CD4-positive, alpha-beta T cell treated with Interferon gamma for 1 hour (primary cell): ENCODE data around the gene SLC17A2.

Experiments used
- DNase-seq: peaks from one replicate; pipeline ENCODE4 v3.0.0-alpha.2; 2020

Gene SLC17A2

GRCh38 chr6:25918083-25918683 is 12.3 kb downstream of the SLC17A2 start:
- DNase-seq: no peak

GRCh38 chr6:25916789-25917490 is 13.6 kb downstream of the SLC17A2 start:
- no peak for DNase-seq

GRCh38 chr6:25916330-25916729 is 14.2 kb downstream of the SLC17A2 start:
- no peak for DNase-seq

GRCh38 chr6:25913741-25914140 is 16.8 kb downstream of the SLC17A2 start:
- no peak for DNase-seq

GRCh38 chr6:25911351-25911750 is 19.1 kb downstream of the SLC17A2 start:
- DNase-seq: no peak

GRCh38 chr6:25907475-25908014 is 22.9 kb downstream of the SLC17A2 start:
- no peak for DNase-seq

GRCh38 chr6:25903467-25904099 is 26.9 kb downstream of the SLC17A2 start:
- DNase-seq: no peak

GRCh38 chr6:25902071-25902470 is 28.4 kb downstream of the SLC17A2 start:
- no peak for DNase-seq

- DNase-seq: no peak
Observed at GRCh38 chr6:25900843-25901242, 29.6 kb downstream of the SLC17A2 start.

- no peak for DNase-seq
Observed at GRCh38 chr6:25899580-25900408, 30.7 kb downstream of the SLC17A2 start.

GRCh38 chr6:25899123-25899522 is 31.4 kb downstream of the SLC17A2 start:
- DNase-seq: no peak

GRCh38 chr6:25898289-25898977 is 32.1 kb downstream of the SLC17A2 start:
- no peak for DNase-seq

GRCh38 chr6:25896252-25896651 is 34.2 kb downstream of the SLC17A2 start:
- DNase-seq: no peak

GRCh38 chr6:25895771-25896170 is 34.7 kb downstream of the SLC17A2 start:
- no peak for DNase-seq

GRCh38 chr6:25893778-25894177 is 36.7 kb downstream of the SLC17A2 start:
- DNase-seq: no peak

GRCh38 chr6:25892877-25893276 is 37.6 kb downstream of the SLC17A2 start:
- no peak for DNase-seq

GRCh38 chr6:25889877-25890853 is 40.3 kb downstream of the SLC17A2 start:
- no peak for DNase-seq

GRCh38 chr6:25888626-25889025 is 41.9 kb downstream of the SLC17A2 start:
- DNase-seq: no peak

GRCh38 chr6:25886066-25886465 is 44.4 kb downstream of the SLC17A2 start:
- no peak for DNase-seq

GRCh38 chr6:25883991-25884390 is 46.5 kb downstream of the SLC17A2 start:
- DNase-seq: no peak

- DNase-seq: no peak
Observed at GRCh38 chr6:25883536-25883935, 47.0 kb downstream of the SLC17A2 start.
